A549 (cell line): ENCODE results near the gene PRKCQ.

Source experiments
- ATOH8 ChIP-seq: fragments of 250-450 bp; sonication (Bioruptor Pico); IDR thresholded peaks from 2 replicates; pipeline ENCODE4 v1.5.0; 2020; ENCODE audit warnings: low read depth, mild to moderate bottlenecking, moderate library complexity
- BCL3 ChIP-seq: fragments of >200 bp; sonication (Bioruptor Twin); formaldehyde crosslinking; IDR thresholded peaks from 3 replicates; pipeline ENCODE4 v1.6.1; 2016
- CTCF ChIP-seq: fragments of >200 bp; sonication (Bioruptor Twin); formaldehyde crosslinking; IDR thresholded peaks from 3 replicates; pipeline ENCODE4 v1.5.1; 2016
- EP300 ChIP-seq, 2 experiments: fragments of >200 bp; sonication (Bioruptor Twin); formaldehyde crosslinking; IDR thresholded peaks; 2 replicates in 1 of 2; 3 replicates in 1 of 2; pipeline ENCODE4 v1.6.1; 2016 to 2017
- JUNB ChIP-seq: fragments of >200 bp; sonication (Bioruptor Twin); formaldehyde crosslinking; IDR thresholded peaks from 2 replicates; pipeline ENCODE4 v1.6.1; 2016
- MAX ChIP-seq: IDR thresholded peaks from 2 replicates; pipeline ENCODE4 v1.6.1; 2012
- POLR2A ChIP-seq: IDR thresholded peaks from 2 replicates; pipeline ENCODE4 v1.6.1; 2012; ENCODE audit warnings: mild to moderate bottlenecking, low read length
- RAD21 ChIP-seq, 2 experiments: fragments of >200 bp in 1 of 2; sonication (Bioruptor Twin) in 1 of 2; formaldehyde crosslinking in 1 of 2; IDR thresholded peaks in 1 of 2; conservative IDR thresholded peaks in 1 of 2; 2 replicates in 1 of 2; 3 replicates in 1 of 2; pipeline ENCODE4 v1.6.1; 2012 to 2018; ENCODE audit warnings: inconsistent platforms in 1 of 2
- ZFP36 ChIP-seq: fragments of 450-650 bp; IDR thresholded peaks from 2 replicates; pipeline ENCODE4 v1.6.1; 2014; ENCODE audit warnings: borderline replicate concordance; ENCODE audit not compliant: partially characterized antibody
- ZSCAN20 ChIP-seq: fragments of 250-450 bp; sonication (Bioruptor Pico); IDR thresholded peaks from 2 replicates; pipeline ENCODE4 v1.8.0; 2022; ENCODE audit warnings: mild to moderate bottlenecking, moderate library complexity

- TF ChIP-seq RAD21 (conservative IDR thresholded peaks at IDR 0.05 in 1 of 2, IDR thresholded peaks at IDR 0.05 in 1 of 2) (no peak), CTCF (no peak), MAX (no peak), ZSCAN20 (CRISPR knock-in tag) (no peak), ZFP36 (no peak), EP300 (IDR thresholded peaks at IDR 0.05) (no peak), ATOH8 (CRISPR knock-in tag) (no peak), POLR2A (no peak), JUNB (no peak), BCL3 (no peak)
These were observed 148.2 kb downstream of the PRKCQ start for GRCh38 chr10:6431861-6432260.
